Natural killer cell (primary cell): ENCODE data around the gene DAPP1. TPM values are rescaled to one million over a fixed set of nuclear protein-coding genes. Genes with fewer than 3 reads are reported as not detected.
A peak's percentile ranks its signal among the peaks of the same experiment; 100 is the strongest.

Experiments used
- ATAC-seq, 3 donors: fragments of 150-1000 bp in 2 of 3; fragments of 200-7000 bp in 1 of 3; cut with Tn5 transposase; 1 replicate in 1 of 3; 2 replicates in 2 of 3; pipeline ENCODE4 v1.10.0; 2021; ENCODE audit warnings: mild to moderate bottlenecking in 2 of 3, moderate library complexity in 2 of 3
- DNase-seq, 2 donors: peaks; one replicate each; pipeline versions ENCODE4 v3.0.0 to v3.0.0-alpha.2; 2013 to 2021; ENCODE audit warnings: mixed read lengths in 1 of 2
- H3K27ac ChIP-seq: one replicate; pipeline ENCODE4 v1.5.1; 2013; ENCODE audit warnings: mild to moderate bottlenecking, low read length
- H3K27me3 ChIP-seq: one replicate; pipeline ENCODE4 v1.6.1; 2013; ENCODE audit warnings: low read length; ENCODE audit not compliant: control insufficient read depth, insufficient read depth
- H3K36me3 ChIP-seq: one replicate; pipeline ENCODE4 v1.6.1; 2013; ENCODE audit warnings: low read length; ENCODE audit not compliant: control insufficient read depth, insufficient read depth
- H3K4me1 ChIP-seq: one replicate; pipeline ENCODE4 v1.6.1; 2013; ENCODE audit warnings: low read length; ENCODE audit not compliant: control insufficient read depth, insufficient read depth
- H3K4me3 ChIP-seq: one replicate; pipeline ENCODE4 v1.5.1; 2013; ENCODE audit warnings: low read length
- H3K9me3 ChIP-seq: one replicate; pipeline ENCODE4 v1.6.1; 2013; ENCODE audit warnings: low read length; ENCODE audit not compliant: control insufficient read depth, insufficient read depth
- H3K27ac Mint-ChIP-seq, 2 donors: one replicate each; pipeline ENCODE4 v1.8.0; 2022; ENCODE audit warnings: mild to moderate bottlenecking in 2 of 2, mixed read lengths in 2 of 2, moderate library complexity in 1 of 2
- H3K27me3 Mint-ChIP-seq, 2 donors: one replicate each; pipeline ENCODE4 v1.8.0; 2022; ENCODE audit warnings: low read depth in 2 of 2, mixed read lengths in 2 of 2
- H3K36me3 Mint-ChIP-seq: one replicate; pipeline ENCODE4 v1.8.0; 2022; ENCODE audit warnings: mixed read lengths
- H3K4me1 Mint-ChIP-seq, 2 donors: one replicate each; pipeline ENCODE4 v1.8.0; 2022; ENCODE audit warnings: mixed read lengths in 2 of 2
- H3K4me3 Mint-ChIP-seq: one replicate; pipeline ENCODE4 v1.8.0; 2022; ENCODE audit warnings: mild to moderate bottlenecking, moderate library complexity, mixed read lengths
- H3K9me3 Mint-ChIP-seq, 2 donors: one replicate each; pipeline ENCODE4 v1.8.0; 2022; ENCODE audit warnings: mixed read lengths in 2 of 2
- WGBS: methylation state at CpG from one replicate; pipeline ENCODE4 v1.1.7; 2013; ENCODE audit warnings: missing lambda C conversion rate; ENCODE audit not compliant: insufficient coverage; 5-methylcytosine and 5-hydroxymethylcytosine counted together
- intact Hi-C: fragments of 100-400 bp; cut with micrococcal nuclease; formaldehyde crosslinking; loops from one replicate; pipeline ENCODE4 v1.14.2; 2022
- total RNA-seq, 4 donors: library from RNA; stranded (reverse); fragments of 120-200 nt in 1 of 4; gene quantifications; one replicate each; pipeline versions ENCODE4 v1.2.3 to v1.2.4, GENCODE V29; 2013 to 2022
- TF ChIP-seq, protein P1 (sequence below): fragments of 200-600 bp; IDR thresholded peaks from one replicate; pipeline ENCODE4 v1.8.0; 2022; ENCODE audit warnings: antibody characterized with exemption

DAPP1 gene
- total RNA-seq, 3 donors from 2014 or later (not counting 1 experiment from before 2014, with no cell fraction given) = 5.9 to 7.3 (median 6.8) TPM

GRCh38 chr4:99860521-99860920 lies 43.9 kb downstream of the DAPP1 start:
- Histone ChIP-seq H3K27ac (no peak overlapping the region), H3K36me3 (peaks cover 14% of the 10 kb centered on the region), H3K9me3 (no peaks in the 10 kb centered on the region), H3K4me1 (no peaks in the 10 kb centered on the region), H3K27me3 (no peaks in the 10 kb centered on the region), H3K4me3 (no peak overlapping the region)
- peaks cover 0 to 10% of the 10 kb centered on the region in 2 donors for H3K4me1 Mint-ChIP-seq
- peaks cover 0 to 2% of the 10 kb centered on the region in 2 donors for H3K27me3 Mint-ChIP-seq
- TF ChIP-seq, protein P1, sequence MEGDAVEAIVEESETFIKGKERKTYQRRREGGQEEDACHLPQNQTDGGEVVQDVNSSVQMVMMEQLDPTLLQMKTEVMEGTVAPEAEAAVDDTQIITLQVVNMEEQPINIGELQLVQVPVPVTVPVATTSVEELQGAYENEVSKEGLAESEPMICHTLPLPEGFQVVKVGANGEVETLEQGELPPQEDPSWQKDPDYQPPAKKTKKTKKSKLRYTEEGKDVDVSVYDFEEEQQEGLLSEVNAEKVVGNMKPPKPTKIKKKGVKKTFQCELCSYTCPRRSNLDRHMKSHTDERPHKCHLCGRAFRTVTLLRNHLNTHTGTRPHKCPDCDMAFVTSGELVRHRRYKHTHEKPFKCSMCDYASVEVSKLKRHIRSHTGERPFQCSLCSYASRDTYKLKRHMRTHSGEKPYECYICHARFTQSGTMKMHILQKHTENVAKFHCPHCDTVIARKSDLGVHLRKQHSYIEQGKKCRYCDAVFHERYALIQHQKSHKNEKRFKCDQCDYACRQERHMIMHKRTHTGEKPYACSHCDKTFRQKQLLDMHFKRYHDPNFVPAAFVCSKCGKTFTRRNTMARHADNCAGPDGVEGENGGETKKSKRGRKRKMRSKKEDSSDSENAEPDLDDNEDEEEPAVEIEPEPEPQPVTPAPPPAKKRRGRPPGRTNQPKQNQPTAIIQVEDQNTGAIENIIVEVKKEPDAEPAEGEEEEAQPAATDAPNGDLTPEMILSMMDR = no peak
- no CpG with 5 or more reads among the region's 2 CpGs for WGBS
- H3K9me3 Mint-ChIP-seq = no peaks in the 10 kb centered on the region
- intact Hi-C loops = no loop called here
- no peak for ATAC-seq
- no peak overlapping the region for H3K4me3 Mint-ChIP-seq
- no peak overlapping the region for H3K27ac Mint-ChIP-seq
- H3K36me3 Mint-ChIP-seq = no peaks in the 10 kb centered on the region
- DNase-seq = no peak

GRCh38 chr4:99861120-99861905 lies 44.7 kb downstream of the DAPP1 start:
- TF ChIP-seq, protein P1 = no peak
- Mint-ChIP-seq H3K4me1 (peaks cover 0 to 2% of the 10 kb centered on the region in 2 donors), H3K27me3 (peaks cover 0 to 2% of the 10 kb centered on the region in 2 donors), H3K9me3 (no peaks in the 10 kb centered on the region), H3K4me3 (no peak overlapping the region), H3K27ac (no peak overlapping the region), H3K36me3 (no peaks in the 10 kb centered on the region)
- intact Hi-C loops = no loop called here
- 0% methylated on average over 2 of the region's 5 CpGs for WGBS
- Histone ChIP-seq H3K9me3 (no peaks in the 10 kb centered on the region), H3K27me3 (no peaks in the 10 kb centered on the region), H3K4me1 (no peaks in the 10 kb centered on the region), H3K27ac (peak overlapping the region; percentile 31), H3K4me3 (no peak overlapping the region), H3K36me3 (peaks cover 18% of the 10 kb centered on the region)
- DNase-seq (no peak), ATAC-seq (no peak)

- intact Hi-C loops = no loop called here
- TF ChIP-seq, protein P1 = no peak
- Histone ChIP-seq H3K36me3 (peaks cover 25% of the 10 kb centered on the region), H3K4me1 (no peaks in the 10 kb centered on the region), H3K27ac (no peak overlapping the region), H3K27me3 (no peaks in the 10 kb centered on the region), H3K9me3 (no peaks in the 10 kb centered on the region), H3K4me3 (no peak overlapping the region)
- peaks cover 0 to 2% of the 10 kb centered on the region in 2 donors for H3K27me3 Mint-ChIP-seq
- no peaks in the 10 kb centered on the region for H3K36me3 Mint-ChIP-seq
- no peak overlapping the region for H3K27ac Mint-ChIP-seq
- no peak overlapping the region for H3K4me3 Mint-ChIP-seq
- H3K9me3 Mint-ChIP-seq = no peaks in the 10 kb centered on the region
- no peaks in the 10 kb centered on the region for H3K4me1 Mint-ChIP-seq
- 100% methylated on average over 2 of the region's 3 CpGs for WGBS
- no peak for ATAC-seq
- no peak for DNase-seq
Observed at GRCh38 chr4:99863804-99864203, 47.2 kb downstream of the DAPP1 start.
